Fibroblast of the aortic adventitia (primary cell): Measurements from ENCODE around the gene CPZ. TPM values are rescaled to one million over a fixed set of nuclear protein-coding genes. Genes with fewer than 3 reads are reported as not detected.
A peak's percentile ranks its signal among the peaks of the same experiment; 100 is the strongest.

Experiments
- DNase-seq: peaks from one replicate; pipeline ENCODE4 v3.0.0-alpha.2; 2010; ENCODE audit warnings: low read depth
- H3K4me3 ChIP-seq: 2 replicates; pipeline ENCODE4 v1.5.1; 2011; ENCODE audit warnings: low read depth, mild to moderate bottlenecking, control low read depth, low read length, moderate library complexity
- CTCF ChIP-seq: IDR thresholded peaks from 2 replicates; pipeline ENCODE4 v1.5.1; 2011; ENCODE audit warnings: mild to moderate bottlenecking, low read length, control low read depth, inconsistent platforms; ENCODE audit not compliant: insufficient read depth
- total RNA-seq: library from RNA; depleted of rRNA; stranded (reverse); fragments of >200 nt; gene quantifications from 2 replicates; pipeline ENCODE4 v1.2.3, GENCODE V29; 2012; ENCODE audit warnings: low replicate concordance

The CPZ gene
- total RNA-seq, 1 donor = 7.0 TPM

GRCh38 chr4:8603931-8604330 is 11.4 kb downstream of the CPZ start:
- no peak for TF ChIP-seq CTCF
- DNase-seq = no peak
- H3K4me3 ChIP-seq = no peak overlapping the region

GRCh38 chr4:8605289-8605688 is 12.7 kb downstream of the CPZ start:
- no peak for DNase-seq
- H3K4me3 ChIP-seq = no peak overlapping the region
- TF ChIP-seq CTCF = no peak

GRCh38 chr4:8606476-8606875 is 13.9 kb downstream of the CPZ start:
- no peak for TF ChIP-seq CTCF
- no peak for DNase-seq
- no peak overlapping the region for H3K4me3 ChIP-seq

GRCh38 chr4:8606966-8607365 is 14.4 kb downstream of the CPZ start:
- TF ChIP-seq CTCF = no peak
- no peak overlapping the region for H3K4me3 ChIP-seq
- DNase-seq = no peak

- no peak overlapping the region for H3K4me3 ChIP-seq
- DNase-seq = no peak
- peak; percentile 88 for TF ChIP-seq CTCF
Measured at GRCh38 chr4:8607603-8608481, 15.3 kb downstream of the CPZ start.

- no peak overlapping the region for H3K4me3 ChIP-seq
- no peak for DNase-seq
- no peak for TF ChIP-seq CTCF
Measured at GRCh38 chr4:8608714-8609391, 16.3 kb downstream of the CPZ start.
